Lower leg skin (tissue), 3 donors: ENCODE results near the gene MRPL39.

Experiments
- POLR2A ChIP-seq, 2 donors: fragments of 450-650 bp; IDR thresholded peaks; one replicate each; pipeline ENCODE4 v1.6.1; 2016 to 2017; ENCODE audit warnings: antibody characterized with exemption in 2 of 2, mild to moderate bottlenecking in 1 of 2, moderate library complexity in 1 of 2
- TF ChIP-seq, protein P1 (sequence below), 3 donors: fragments of 450-650 bp; IDR thresholded peaks; one replicate each; pipeline ENCODE4 v1.5.1; 2016; ENCODE audit warnings: antibody characterized with exemption in 3 of 3, mild to moderate bottlenecking in 3 of 3, moderate library complexity in 2 of 3

DNA sequence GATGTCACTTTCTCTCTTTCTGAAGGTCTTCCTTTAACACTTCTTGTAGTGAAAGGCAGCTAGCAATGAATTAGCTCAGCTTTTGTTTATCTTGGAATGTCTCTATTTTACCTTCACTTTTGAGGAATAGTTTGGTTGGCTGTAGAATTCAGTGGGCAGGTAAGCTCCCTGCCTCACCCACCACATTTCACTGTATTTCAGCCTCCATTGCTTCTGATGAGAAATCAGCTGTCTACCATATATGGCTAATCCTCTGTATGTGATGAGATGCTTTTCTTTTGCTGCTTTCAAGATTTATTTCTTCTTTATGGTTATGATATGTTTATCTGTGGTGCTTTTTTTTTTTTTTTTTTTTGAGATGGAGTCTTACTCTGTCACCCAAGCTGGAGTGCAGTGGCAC, 70.1 kb downstream of the MRPL39 start:
- TF ChIP-seq POLR2A (IDR thresholded peaks at IDR 0.05), result no peak
- TF ChIP-seq, protein P1, sequence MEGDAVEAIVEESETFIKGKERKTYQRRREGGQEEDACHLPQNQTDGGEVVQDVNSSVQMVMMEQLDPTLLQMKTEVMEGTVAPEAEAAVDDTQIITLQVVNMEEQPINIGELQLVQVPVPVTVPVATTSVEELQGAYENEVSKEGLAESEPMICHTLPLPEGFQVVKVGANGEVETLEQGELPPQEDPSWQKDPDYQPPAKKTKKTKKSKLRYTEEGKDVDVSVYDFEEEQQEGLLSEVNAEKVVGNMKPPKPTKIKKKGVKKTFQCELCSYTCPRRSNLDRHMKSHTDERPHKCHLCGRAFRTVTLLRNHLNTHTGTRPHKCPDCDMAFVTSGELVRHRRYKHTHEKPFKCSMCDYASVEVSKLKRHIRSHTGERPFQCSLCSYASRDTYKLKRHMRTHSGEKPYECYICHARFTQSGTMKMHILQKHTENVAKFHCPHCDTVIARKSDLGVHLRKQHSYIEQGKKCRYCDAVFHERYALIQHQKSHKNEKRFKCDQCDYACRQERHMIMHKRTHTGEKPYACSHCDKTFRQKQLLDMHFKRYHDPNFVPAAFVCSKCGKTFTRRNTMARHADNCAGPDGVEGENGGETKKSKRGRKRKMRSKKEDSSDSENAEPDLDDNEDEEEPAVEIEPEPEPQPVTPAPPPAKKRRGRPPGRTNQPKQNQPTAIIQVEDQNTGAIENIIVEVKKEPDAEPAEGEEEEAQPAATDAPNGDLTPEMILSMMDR (IDR thresholded peaks at IDR 0.05), result no peak
